GM19452 (cell line): ENCODE measurements around the gene RNF144A.
"Not testable (repeated sequence)": the region's sequence is repeated elsewhere in the genome, so short reads cannot be mapped to it uniquely, and the experiment has no call there.

Source experiments
- ATAC-seq: cut with Tn5 transposase; IDR thresholded peaks from one replicate; pipeline ENCODE4 v1.9.1; 2021; ENCODE audit not compliant: unreplicated experiment

Gene RNF144A, protein sequence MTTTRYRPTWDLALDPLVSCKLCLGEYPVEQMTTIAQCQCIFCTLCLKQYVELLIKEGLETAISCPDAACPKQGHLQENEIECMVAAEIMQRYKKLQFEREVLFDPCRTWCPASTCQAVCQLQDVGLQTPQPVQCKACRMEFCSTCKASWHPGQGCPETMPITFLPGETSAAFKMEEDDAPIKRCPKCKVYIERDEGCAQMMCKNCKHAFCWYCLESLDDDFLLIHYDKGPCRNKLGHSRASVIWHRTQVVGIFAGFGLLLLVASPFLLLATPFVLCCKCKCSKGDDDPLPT

DNA sequence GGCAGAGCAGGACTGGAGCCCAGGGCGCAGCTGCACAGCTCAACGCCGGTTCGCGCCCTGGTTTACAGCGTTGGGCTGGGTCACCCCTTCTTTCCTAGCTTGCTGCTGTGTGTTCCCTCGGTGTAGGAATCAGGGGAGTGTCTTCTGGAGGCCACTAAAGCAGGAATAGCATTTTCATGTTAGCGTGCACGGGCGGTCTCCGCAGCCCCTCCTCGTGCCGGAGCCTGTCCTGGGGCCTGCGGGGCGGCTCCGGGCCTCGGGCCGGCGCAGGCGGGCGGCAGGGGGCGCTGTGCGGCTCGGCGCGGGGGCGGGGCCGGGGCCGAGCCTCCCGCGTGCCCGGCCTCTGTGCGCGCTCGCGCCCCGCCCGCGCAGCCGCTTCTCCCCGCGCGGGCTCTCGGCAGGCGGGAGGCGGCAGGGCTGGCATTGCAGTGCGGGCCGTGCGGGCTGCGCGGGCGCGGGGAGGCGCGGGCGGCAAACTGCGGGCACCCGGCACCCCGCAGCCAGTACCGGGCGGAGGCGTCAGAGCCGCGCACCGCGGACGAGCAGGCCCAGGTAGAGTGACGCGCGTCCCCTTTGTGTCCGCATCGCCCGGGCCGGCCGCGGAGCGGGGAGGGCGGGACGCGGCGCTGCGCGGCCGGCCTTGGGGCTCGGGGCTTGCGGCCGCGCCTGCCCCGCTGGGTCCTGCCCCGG, at the start of gene RNF144A:
Gene RNF144A (plus strand): TSS at position 342 of the 690 bp plus-strand sequence. CDS start 79,515 bp downstream, outside the sequence.
- ATAC-seq = peak; percentile 88

DNA sequence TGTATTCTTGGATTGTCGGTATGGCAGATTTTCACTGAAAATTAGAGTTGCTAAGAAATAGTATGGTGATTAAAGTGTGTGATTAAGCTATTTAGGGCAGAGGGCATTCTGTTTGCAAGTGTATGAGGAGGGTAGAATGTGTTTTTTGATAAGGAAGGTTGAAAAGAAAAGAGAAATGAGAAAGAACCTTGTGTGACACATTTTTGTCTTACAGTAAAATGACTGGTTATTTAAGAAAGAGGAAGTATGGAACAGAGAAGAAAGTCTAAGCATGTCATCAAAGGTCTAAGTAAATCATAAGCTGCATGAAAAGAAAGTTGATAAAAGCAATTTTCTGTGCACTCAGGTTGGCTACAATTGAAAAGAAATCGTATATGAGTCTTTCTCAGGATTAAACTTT, 44.8 kb upstream of the RNF144A start:
- ATAC-seq = no peak

DNA sequence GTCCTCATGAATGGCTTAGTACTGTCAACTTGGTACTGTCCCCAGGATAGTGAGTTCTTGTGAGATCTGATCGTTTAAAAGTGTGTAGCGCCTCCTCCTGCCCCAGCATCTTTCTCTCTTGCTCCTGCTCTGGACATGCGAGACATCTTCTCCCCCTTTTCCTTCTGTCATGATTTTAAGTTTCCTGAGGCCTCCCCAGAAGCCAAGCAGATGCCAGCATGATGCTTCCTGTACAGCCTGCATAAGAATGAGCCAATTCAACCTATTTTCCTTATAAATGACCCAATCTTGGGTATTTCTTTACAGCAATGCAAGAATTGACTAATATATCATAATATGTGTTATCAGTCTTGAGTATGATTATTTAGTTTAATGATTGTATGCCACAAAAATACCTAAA, 43.2 kb upstream of the RNF144A start:
- no peak for ATAC-seq

DNA sequence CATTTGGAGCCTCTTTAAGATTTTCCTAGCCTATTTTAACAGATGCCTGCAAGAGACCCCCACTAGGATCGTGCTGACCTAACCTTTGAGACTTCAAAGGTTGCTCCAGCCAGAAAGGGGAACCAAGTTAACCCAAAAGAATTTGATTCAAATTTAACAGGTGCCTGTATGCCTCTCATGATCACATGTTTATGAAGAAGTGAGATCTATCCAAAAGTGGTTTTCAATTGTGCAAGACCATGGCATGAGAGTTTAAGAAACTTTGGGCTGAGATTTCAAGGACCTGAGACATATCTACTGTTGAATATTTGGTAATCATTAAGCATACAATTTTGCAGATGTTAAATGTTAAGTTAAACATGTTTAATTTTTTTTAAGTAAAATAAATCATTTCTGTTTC, 40.9 kb upstream of the RNF144A start:
- ATAC-seq = no peak

DNA sequence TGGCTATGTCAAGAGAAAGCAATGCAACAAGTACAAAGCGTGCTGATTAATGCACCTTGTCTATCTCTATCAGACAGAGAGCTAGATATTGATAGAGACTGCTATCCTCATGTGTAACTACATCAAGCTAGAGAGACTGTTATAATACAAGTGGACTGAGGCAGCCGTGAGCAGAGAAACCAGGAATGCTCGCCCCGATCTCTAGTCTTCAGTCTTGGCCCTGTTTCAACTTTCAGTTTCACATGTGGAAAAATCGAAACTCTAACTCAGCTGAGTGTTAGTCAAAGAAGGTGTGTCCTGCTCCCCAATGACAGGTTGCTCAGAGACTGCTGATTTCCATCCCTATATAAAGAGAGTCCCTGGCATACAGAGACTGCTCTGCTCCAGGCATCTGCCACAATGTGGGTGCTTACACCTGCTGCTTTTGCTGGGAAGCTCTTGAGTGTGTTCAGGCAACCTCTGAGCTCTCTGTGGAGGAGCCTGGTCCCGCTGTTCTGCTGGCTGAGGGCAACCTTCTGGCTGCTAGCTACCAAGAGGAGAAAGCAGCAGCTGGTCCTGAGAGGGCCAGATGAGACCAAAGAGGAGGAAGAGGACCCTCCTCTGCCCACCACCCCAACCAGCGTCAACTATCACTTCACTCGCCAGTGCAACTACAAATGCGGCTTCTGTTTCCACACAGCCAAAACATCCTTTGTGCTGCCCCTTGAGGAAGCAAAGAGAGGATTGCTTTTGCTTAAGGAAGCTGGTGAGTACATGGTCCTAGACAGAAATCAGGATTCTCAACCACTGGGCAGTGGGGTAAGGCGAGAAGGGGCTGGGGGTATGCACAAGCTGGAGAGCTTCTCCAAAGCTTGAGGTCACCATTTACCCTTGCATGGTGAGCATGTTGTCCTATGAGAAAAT, 39.6 kb upstream of the RNF144A start, which contains the start of gene RSAD2:
Gene RSAD2 (plus strand): TSS at position 376 of the 903 bp plus-strand sequence. CDS start 24 bp downstream, at position 400.
- ATAC-seq = peak; percentile 84

DNA sequence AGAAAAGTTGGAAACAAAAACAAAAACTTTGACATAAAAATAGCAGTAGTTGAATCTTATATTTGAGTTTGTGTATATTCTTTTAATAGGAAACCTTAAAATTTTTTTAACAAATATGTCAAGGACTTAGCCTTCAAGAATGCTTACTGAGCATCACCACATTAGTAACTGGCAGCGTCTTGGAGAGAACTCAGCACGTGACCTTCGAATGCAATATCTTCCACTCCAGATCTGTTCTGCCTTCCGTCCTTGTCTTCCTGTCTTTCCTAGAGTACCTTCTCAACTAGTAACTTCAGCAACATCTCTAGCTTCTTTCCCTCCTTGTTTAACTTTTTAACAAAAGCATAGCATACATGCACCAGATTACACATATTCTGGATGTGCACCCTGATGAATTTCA, 38.7 kb upstream of the RNF144A start:
- ATAC-seq = no peak

DNA sequence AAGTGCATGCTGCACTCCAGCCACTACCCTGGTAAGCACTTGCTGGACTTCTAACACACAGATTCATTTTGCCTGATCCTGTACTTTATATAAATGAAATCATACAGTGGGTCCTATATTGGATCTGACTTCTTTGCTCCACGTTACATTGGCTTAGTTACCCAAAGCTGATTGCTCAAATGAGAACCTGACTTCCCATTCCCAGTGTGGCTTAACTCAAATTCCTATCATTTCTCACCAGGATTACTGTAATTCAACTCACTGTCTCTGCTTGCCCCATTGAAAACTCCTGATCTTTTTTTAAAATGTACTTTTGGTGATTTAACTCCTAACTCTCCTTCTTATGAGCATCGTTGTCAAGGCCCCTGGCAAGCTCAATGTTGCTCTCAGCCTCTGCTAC, 38.2 kb upstream of the RNF144A start:
- ATAC-seq = no peak

DNA sequence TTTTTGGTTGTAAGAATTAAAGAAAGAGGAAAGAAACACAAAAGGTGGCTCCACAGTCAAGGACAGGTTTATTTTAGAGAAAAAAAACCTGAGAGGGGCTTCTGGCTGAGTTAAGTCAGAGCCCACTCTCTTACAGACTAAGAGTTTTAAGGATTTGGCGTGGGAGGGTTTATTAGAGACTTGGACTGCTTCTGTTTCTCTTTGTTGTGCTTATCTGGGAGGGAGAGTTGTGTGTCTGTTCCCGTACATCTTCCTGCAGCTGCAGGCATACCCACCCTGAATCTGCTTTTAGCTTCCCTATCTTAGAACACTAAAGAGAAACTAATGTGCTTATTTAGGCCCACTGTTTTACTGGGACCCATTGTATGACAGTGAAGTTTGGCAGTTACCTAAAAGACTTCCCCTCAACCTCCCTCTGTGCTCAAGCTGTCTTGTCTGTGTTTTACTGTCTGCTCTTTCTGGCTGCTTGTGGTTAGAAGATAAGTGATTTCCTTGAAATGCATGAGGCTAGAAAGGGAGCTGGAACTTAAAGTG, 36.9 kb upstream of the RNF144A start:
- no peak for ATAC-seq

DNA sequence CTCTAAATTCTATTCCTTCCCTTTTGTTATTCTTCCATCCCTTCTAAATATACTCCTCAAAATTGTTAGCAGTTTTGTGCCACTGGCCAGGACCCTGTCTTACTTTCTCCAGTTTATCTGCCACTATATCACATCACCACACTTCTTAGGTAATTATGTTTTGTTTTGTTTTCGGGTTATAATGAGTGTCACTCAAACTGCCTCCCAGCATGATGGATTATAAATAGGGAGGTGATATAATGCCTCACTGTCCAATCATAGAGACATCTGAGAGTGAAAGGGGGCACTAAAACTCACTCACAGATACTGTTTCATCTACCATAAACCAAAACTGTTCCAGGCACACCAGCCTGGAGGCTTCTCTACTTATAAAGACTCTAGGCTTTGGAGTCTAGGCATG, 36.2 kb upstream of the RNF144A start:
- no peak for ATAC-seq

DNA sequence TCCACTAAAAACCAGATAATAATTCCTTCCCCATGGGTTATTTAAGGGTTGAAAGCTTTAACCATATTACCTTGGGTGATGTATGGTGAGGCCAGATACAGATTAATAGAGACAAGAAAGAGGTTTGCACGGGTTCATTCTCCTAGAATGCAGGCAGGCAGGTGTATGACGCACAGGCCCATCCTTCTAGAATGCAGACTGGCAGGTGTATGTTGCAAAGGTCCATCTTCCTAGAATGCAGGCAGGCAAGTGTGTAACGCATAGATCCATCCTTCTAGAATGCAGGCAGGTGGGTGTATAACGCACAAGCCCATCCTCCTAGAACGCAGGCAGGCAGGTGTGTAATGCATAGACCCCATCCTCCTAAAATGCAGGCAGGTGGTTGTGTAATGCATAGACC, 35.7 kb upstream of the RNF144A start:
- ATAC-seq = no peak

DNA sequence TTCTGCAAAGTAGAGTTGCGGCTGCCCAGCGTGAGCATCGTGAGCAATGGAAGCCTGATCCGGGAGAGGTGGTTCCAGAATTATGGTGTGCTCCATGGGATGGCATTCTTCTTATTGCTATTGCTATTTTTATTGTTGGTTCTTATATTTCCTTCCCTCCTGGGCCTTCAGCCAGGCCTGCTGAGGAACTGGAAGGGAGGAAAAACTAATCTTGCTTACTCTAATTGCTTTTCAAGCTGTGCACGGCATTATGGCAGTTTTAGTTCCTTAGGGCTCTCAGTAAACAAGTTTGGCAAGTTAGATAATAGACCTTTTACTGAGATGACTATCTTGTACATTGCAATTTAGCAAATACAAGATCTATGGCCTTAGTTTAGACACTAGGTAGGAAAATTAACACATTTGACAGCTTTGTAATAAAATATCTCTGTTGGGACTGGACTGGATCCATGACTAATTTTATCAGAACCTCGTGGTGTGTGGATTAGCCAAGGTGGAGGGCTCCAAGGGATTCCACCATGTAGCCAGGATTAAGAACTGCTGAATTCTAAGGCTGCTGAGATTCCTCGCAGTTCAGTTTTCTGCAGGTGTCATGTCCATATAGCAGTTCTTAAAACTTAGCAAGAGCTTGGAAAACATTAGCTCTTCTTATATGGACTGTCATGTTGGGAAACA, 33.6 kb upstream of the RNF144A start:
- no peak for ATAC-seq

DNA sequence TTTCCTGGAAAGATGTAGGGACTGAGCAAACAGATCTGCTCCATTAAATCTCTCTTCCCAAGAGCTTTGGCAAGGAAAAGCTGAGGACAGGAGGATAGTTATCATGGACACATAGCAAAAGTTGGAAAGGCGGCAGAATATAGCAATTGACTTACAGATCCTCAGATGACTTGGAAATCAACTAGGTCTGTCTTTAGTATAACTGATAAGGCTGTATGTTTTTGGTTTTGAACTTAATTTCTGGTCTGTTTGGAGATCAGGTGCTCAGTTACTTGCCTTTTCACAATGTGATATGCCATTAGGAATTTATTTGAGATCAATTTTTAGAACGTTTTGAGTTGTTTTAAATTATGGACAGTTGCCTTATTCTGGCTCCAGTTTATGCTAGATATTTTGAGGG, 31.7 kb upstream of the RNF144A start:
- ATAC-seq = no peak

DNA sequence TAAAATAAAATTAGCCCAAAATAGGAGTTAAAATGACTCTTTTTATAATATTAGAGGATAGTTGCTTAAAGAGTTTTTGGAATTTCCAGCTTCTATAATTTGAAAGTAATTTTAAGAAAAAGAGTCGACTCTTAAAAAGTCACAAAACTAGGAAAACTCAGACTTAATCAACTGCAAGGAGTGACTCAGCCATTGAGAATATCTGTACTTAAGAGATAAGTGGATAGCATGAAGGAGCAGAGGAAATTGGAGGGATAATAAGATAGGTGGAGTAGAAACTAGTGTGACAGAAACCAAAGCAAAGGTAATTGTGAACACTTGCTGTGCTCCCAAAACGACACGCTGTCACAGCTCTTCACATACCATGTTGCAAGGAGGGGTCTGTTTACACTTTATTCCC, 31.2 kb upstream of the RNF144A start:
- no peak for ATAC-seq

DNA sequence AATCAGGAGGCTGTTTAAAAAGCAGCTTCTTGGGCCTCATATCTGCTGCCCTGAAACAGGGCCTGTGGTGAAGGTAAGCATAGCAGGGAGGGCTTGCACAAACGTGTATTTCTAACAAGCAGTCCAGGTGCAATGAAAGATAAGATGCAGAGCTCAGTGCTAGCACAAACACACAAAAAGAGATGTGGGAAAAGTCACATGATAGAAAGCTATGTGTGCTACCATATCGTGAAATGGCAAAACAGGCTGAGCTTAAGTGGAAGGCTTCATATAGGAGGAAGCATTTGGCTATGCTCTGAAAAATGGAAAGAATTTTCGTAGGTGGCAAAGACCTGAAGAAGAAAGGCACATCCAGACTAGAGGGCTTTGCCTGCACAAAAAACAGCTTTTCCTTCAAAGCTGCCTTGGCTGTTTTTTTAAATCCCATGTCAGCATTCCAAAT, 29.4 kb upstream of the RNF144A start:
- ATAC-seq = no peak

DNA sequence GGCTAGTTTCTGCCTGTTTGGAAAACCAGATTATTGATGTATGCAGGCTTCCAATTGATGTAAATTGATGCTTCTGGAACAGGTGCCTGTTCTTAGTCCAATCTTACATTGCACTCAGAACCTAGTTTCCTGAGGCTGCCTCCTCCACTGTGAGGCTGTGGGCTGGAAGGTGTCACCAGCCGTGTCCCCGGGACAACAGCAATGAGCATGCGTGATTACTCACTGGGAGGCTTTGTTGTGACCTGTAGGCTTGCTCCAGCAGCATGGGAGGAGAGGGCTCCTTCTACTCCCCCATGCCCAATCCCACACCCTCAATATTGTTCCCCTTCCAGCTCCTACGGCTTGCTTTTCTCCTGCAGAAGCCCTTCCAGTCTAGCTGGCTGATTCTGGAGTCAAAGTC, 28.5 kb upstream of the RNF144A start:
- ATAC-seq = no peak

DNA sequence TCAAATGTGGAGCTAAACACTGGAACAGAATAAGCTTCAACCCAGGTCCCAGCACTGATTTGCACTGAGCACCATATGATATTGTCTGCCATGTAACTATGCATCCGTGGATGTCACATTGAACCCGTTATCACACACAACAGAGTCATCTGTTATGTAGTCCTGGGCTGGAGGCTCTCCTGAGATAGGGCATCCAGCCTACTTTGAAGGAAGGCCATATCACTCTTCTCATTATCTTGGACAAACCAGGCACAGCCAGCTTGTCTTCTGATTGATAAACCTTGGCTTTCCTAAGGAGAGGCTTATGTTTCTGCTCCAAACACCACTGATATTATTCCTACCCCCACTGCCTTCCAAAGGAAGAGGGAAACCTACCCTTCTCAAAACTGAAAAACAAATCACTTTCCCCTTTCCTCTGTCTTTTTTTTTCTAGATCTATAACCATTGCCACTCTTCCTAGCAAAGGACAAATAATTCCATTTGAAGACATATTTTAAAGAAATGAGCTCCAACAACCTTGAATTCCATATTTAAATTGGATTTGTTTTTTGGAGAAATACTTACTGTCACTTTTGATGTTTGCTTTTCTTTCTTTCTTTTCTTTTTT, 23.2 kb upstream of the RNF144A start:
- no peak for ATAC-seq

DNA sequence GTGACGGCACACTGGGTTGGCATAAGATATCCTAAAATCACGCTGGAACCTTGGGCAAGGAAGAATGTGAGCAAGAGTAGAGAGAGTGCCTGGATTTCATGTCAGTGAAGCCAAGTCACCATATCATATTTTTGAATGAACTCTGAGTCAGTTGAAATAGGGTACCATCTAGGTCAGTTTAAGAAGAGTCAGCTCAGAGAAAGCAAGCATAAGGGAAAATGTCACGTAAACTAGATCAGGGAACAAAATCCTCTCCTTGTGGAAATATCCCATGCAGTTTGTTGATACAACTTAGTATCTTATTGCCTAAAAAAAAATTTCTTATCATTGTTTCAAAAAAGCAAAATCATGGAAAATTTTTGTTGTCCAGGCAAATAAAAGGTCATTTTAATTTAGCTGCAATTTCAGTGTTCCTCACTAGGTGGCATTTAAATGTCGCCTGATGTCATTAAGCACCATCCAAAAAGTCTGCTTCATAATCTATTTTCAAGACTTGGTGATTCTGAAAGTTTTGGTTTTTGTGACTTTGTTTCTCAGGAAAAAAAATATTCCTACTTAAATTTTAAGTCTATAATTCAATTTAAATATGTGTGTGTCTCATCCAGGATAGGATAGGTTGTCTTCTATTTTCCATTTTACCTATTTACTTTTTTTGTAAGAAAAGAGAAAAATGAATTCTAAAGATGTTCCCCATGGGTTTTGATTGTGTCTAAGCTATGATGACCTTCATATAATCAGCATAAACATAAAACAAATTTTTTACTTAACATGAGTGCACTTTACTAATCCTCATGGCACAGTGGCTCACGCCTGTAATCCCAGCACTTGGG, 20.1 kb upstream of the RNF144A start:
- ATAC-seq = no peak

DNA sequence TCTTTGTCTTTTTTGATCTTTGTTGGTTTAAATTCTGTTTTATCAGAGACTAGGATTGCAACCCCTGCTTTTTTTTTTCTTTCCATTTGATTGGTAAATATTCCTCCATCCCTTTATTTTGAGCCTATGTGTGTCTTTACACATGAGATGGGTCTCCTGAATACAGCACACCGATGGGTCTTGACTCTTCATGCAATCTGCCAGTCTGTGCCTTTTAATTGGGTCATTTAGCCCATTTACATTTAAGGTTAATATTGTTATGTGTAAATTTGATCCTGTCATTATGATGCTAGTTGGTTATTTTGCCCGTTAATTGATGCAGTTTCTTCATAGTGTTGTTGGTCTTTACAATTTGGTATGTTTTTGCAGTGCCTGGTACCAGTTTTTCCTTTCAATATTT, 14.6 kb upstream of the RNF144A start:
- not testable (repeated sequence) for ATAC-seq

DNA sequence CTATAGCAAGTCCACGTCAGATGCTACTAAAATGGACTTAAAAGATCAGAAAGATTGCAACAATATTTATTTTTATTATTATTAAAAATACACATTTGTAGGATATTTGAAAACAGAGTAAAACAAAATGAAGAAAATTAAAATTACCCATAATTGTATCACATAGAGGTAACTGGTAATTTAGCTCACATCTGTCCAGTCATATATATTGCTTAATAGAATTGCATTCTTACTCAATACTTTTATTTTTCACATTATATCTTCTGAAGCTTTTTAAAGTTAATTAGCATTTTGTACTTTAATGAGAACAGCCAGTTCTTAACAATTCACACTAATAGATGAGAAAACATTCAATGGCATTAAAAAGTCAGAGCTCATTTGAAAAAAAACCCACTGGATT, 11.5 kb upstream of the RNF144A start:
- ATAC-seq = no peak
